Neural progenitor cell (in vitro differentiated cells): ENCODE measurements around the gene NBEA.

Experiments used
- CTCF ChIP-seq: fragments of 200-600 bp; sonication (generic); IDR thresholded peaks from 2 replicates; pipeline ENCODE4 v1.5.1; 2017; ENCODE audit warnings: antibody characterized with exemption, mild to moderate bottlenecking
- EZH2phosphoT487 ChIP-seq: fragments of 200-600 bp; sonication (generic); IDR thresholded peaks from 2 replicates; pipeline ENCODE4 v1.6.1; 2017; ENCODE audit warnings: antibody characterized with exemption

DNA sequence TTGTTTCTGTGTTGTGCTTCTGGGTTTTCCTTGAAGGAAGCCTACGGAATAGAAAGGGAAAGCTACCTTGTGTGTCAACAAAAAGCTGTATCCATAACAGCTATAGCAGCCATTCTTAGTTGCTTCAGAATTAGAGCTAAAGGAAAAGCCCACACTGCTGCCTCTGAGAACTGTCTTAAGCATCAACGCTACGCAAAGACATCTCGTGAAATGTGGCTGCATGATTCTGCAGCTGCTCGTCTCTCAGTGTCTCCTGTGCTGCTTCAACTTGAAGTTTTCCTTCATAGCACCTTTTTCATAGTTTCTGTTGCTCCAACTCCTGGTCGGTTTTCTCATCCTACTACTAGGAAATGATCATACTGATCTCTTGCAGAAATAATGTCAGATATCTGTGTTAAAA, 675.4 kb downstream of the NBEA start:
- TF ChIP-seq EZH2phosphoT487 (no peak), CTCF (no peak)
